SH-SY5Y (cell line): ENCODE results near the gene TTC1.

Experiments
- GATA2 ChIP-seq: IDR thresholded peaks from 2 replicates; pipeline ENCODE4 v1.6.1; 2011; ENCODE audit warnings: mild to moderate bottlenecking, low read depth, low read length
- GATA3 ChIP-seq: IDR thresholded peaks from 2 replicates; pipeline ENCODE4 v1.6.1; 2011; ENCODE audit warnings: low read depth, mild to moderate bottlenecking, low read length, moderate library complexity

DNA sequence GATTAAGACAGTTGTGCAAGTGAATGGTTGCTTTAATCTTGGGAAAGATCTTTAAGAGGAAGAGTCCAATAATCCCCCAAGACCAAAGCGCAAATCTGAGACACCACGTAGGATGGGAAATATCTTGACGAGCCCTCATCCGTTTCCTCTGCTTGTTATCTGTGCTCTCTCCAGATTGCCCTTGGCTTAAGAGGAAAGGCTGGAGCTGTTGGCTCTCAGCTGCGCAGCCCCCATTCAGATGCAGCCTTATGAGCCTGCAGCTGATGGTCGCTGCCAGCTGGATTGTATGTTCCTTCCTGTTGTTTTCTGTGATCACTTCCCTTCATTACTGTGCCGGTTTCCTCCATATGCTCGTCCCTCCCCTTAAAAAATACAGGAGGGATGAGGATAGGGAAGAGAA lies 62.6 kb downstream of the TTC1 start:
- no peak for TF ChIP-seq GATA3
- no peak for TF ChIP-seq GATA2
